Measurements from ENCODE around the gene WDR48. TPM values are rescaled to one million over a fixed set of nuclear protein-coding genes. Genes with fewer than 3 reads are reported as not detected.

Gene WDR48
- polyA plus RNA-seq, 1 donor (not counting 4 experiments of a cell fraction or from before 2014, with no cell fraction given), result 29.7 TPM

GRCh38 chr3:39137991-39138803 lies 86.4 kb downstream of the WDR48 start:
- no peak for TF ChIP-seq CTCF (optimal IDR thresholded peaks at IDR 0.05 in 1 of 3, IDR thresholded peaks at IDR 0.05 in 1 of 3, conservative IDR thresholded peaks at IDR 0.05 in 1 of 3; ENCODE audit: extremely low read depth in 1 of 3, insufficient read depth in 2 of 3, low read length in 3 of 3)
- no peak for TF ChIP-seq EZH2 (IDR thresholded peaks at IDR 0.05; ENCODE audit: low read length)
- Histone ChIP-seq H3K4me2 (ENCODE audit: control insufficient read depth, extremely low read depth, insufficient read depth, low read depth, low read length) (no peak overlapping the region), H3K36me3 (ENCODE audit: control insufficient read depth in 2 of 2, extremely low read depth in 1 of 2, insufficient read depth in 2 of 2, low read length in 2 of 2) (peaks cover 6 to 7% of the 10 kb centered on the region in 2 experiments), H3K79me2 (ENCODE audit: control insufficient read depth, insufficient read depth, low read length) (no peaks in the 10 kb centered on the region), H3K9me1 (ENCODE audit: control insufficient read depth, extremely low read depth, insufficient read depth, low read length) (no peaks in the 10 kb centered on the region), H3K27me3 (ENCODE audit: control insufficient read depth, extremely low read depth, insufficient read depth, low read length) (no peaks in the 10 kb centered on the region), H4K20me1 (ENCODE audit: control insufficient read depth, extremely low read depth, insufficient read depth, low read length) (no peaks in the 10 kb centered on the region), H3K9ac (ENCODE audit: control insufficient read depth, extremely low read depth, insufficient read depth, low read length) (no peak overlapping the region), H2AFZ (ENCODE audit: control insufficient read depth, low read length) (no peak overlapping the region), H3K4me3 (ENCODE audit: control insufficient read depth in 2 of 3, extremely low read depth in 1 of 3, insufficient read depth in 2 of 3, low read depth in 1 of 3, low read length in 3 of 3) (no peak overlapping the region), H3K4me1 (ENCODE audit: control insufficient read depth, extremely low read depth, insufficient read depth, low read length) (peaks cover 27% of the 10 kb centered on the region), H3K9me3 (ENCODE audit: control insufficient read depth, low read depth, low read length) (no peaks in the 10 kb centered on the region), H3K27ac (ENCODE audit: control insufficient read depth, insufficient read depth, low read length) (no peak overlapping the region)
- dilution Hi-C loops (cut with MboI; ENCODE audit: extremely low pct_ligation_motif_present, low sequenced_read_pairs), result no loop called here
- DNase-seq (ENCODE audit: low read depth, low spot score) (no peak), FAIRE-seq (no peak)

GRCh38 chr3:39138804-39139415 lies 87.1 kb downstream of the WDR48 start:
- no peaks in the 10 kb centered on the region for H4K20me1 ChIP-seq (ENCODE audit: control insufficient read depth, extremely low read depth, insufficient read depth, low read length)
- no peak overlapping the region for H3K9ac ChIP-seq (ENCODE audit: control insufficient read depth, extremely low read depth, insufficient read depth, low read length)
- H3K27ac ChIP-seq (ENCODE audit: control insufficient read depth, insufficient read depth, low read length), result no peak overlapping the region
- no peak overlapping the region for H3K4me2 ChIP-seq (ENCODE audit: control insufficient read depth, extremely low read depth, insufficient read depth, low read depth, low read length)
- no peak overlapping the region for H3K4me3 ChIP-seq (ENCODE audit: control insufficient read depth in 2 of 3, extremely low read depth in 1 of 3, insufficient read depth in 2 of 3, low read depth in 1 of 3, low read length in 3 of 3)
- no peaks in the 10 kb centered on the region for H3K9me1 ChIP-seq (ENCODE audit: control insufficient read depth, extremely low read depth, insufficient read depth, low read length)
- peaks cover 2% of the 10 kb centered on the region for H3K79me2 ChIP-seq (ENCODE audit: control insufficient read depth, insufficient read depth, low read length)
- no peaks in the 10 kb centered on the region for H3K27me3 ChIP-seq (ENCODE audit: control insufficient read depth, extremely low read depth, insufficient read depth, low read length)
- H3K9me3 ChIP-seq (ENCODE audit: control insufficient read depth, low read depth, low read length), result no peaks in the 10 kb centered on the region
- dilution Hi-C loops (cut with MboI; ENCODE audit: extremely low pct_ligation_motif_present, low sequenced_read_pairs), result no loop called here
- H2AFZ ChIP-seq (ENCODE audit: control insufficient read depth, low read length), result no peak overlapping the region
- no peak for DNase-seq (ENCODE audit: low read depth, low spot score)
- TF ChIP-seq EZH2 (IDR thresholded peaks at IDR 0.05; ENCODE audit: low read length), result no peak
- TF ChIP-seq CTCF (optimal IDR thresholded peaks at IDR 0.05 in 1 of 3, IDR thresholded peaks at IDR 0.05 in 1 of 3, conservative IDR thresholded peaks at IDR 0.05 in 1 of 3; ENCODE audit: extremely low read depth in 1 of 3, insufficient read depth in 2 of 3, low read length in 3 of 3), result no peak
- FAIRE-seq, result no peak
- H3K4me1 ChIP-seq (ENCODE audit: control insufficient read depth, extremely low read depth, insufficient read depth, low read length), result peaks cover 27% of the 10 kb centered on the region
- H3K36me3 ChIP-seq (ENCODE audit: control insufficient read depth in 2 of 2, extremely low read depth in 1 of 2, insufficient read depth in 2 of 2, low read length in 2 of 2), result peaks cover 10 to 12% of the 10 kb centered on the region in 2 experiments
